Brain microvascular endothelial cell (primary cell): Measurements from ENCODE around the gene ACCSL.

Source experiments
- DNase-seq: peaks from one replicate; pipeline ENCODE4 v3.0.0-alpha.2; 2020
- H3K27ac ChIP-seq: fragments of 250-450 bp; sonication (Bioruptor Pico); 2 replicates; pipeline ENCODE4 v1.5.1; 2020; ENCODE audit warnings: mild to moderate bottlenecking, moderate library complexity
- H3K27me3 ChIP-seq: fragments of 250-450 bp; sonication (Bioruptor Pico); replicated peaks from 2 replicates; pipeline ENCODE4 v1.5.1; 2020; ENCODE audit warnings: mild to moderate bottlenecking
- H3K36me3 ChIP-seq: fragments of 250-450 bp; sonication (Bioruptor Pico); replicated peaks from 2 replicates; pipeline ENCODE4 v1.5.1; 2020; ENCODE audit warnings: mild to moderate bottlenecking
- H3K4me3 ChIP-seq: 2 replicates; pipeline ENCODE4 v1.5.1; 2011; ENCODE audit warnings: low read depth, mild to moderate bottlenecking, control low read depth, low read length, moderate library complexity
- CTCF ChIP-seq: IDR thresholded peaks from 2 replicates; pipeline ENCODE4 v1.5.1; 2011; ENCODE audit warnings: low read depth, mild to moderate bottlenecking, moderate library complexity, low read length, control low read depth, inconsistent platforms; ENCODE audit errors: missing control alignments
- in situ Hi-C: cut with HindIII; loops from 2 replicates; pipeline ENCODE4 v1.10.0; 2017; ENCODE audit warnings: low sequenced_read_pairs, low pct_ligation_motif_present

The ACCSL gene

GRCh38 chr11:44047931-44048431 lies at the start of gene ACCSL:
TSS of gene ACCSL (plus strand) at chr11:44047981. CDS start at chr11:44048037, 56 bp downstream.
- Histone ChIP-seq H3K27me3 (no peaks in the 10 kb centered on the region), H3K27ac (no peak within 1 kb of the TSS), H3K36me3 (no peaks in the 10 kb centered on the region), H3K4me3 (no peak within 1 kb of the TSS)
- no peak for TF ChIP-seq CTCF
- in situ Hi-C loops = loop anchor here (25.0 kb wide), 1 partner anchor 136 kb away; no protein-coding TSS in a partner anchor
- no peak for DNase-seq

- no peak overlapping the region for H3K27ac ChIP-seq
- H3K4me3 ChIP-seq = no peak overlapping the region
- in situ Hi-C loops = no loop called here
- no peak for TF ChIP-seq CTCF
- no peaks in the 10 kb centered on the region for H3K36me3 ChIP-seq
- no peak for DNase-seq
- no peaks in the 10 kb centered on the region for H3K27me3 ChIP-seq
Observed at GRCh38 chr11:43998308-43998707, 49.5 kb upstream of the ACCSL start.

GRCh38 chr11:44000731-44001130 lies 47.0 kb upstream of the ACCSL start:
- Histone ChIP-seq H3K27me3 (no peaks in the 10 kb centered on the region), H3K27ac (no peak overlapping the region), H3K36me3 (no peaks in the 10 kb centered on the region), H3K4me3 (no peak overlapping the region)
- TF ChIP-seq CTCF = no peak
- no peak for DNase-seq
- in situ Hi-C loops = no loop called here

GRCh38 chr11:44002191-44003093 lies 45.3 kb upstream of the ACCSL start:
- in situ Hi-C loops = no loop called here
- Histone ChIP-seq H3K27ac (no peak overlapping the region), H3K4me3 (no peak overlapping the region), H3K36me3 (no peaks in the 10 kb centered on the region), H3K27me3 (no peaks in the 10 kb centered on the region)
- no peak for DNase-seq
- TF ChIP-seq CTCF = no peak

- TF ChIP-seq CTCF = no peak
- no peak for DNase-seq
- no peak overlapping the region for H3K27ac ChIP-seq
- H3K36me3 ChIP-seq = no peaks in the 10 kb centered on the region
- in situ Hi-C loops = no loop called here
- H3K4me3 ChIP-seq = no peak overlapping the region
- no peaks in the 10 kb centered on the region for H3K27me3 ChIP-seq
Observed at GRCh38 chr11:44003736-44004451, 43.9 kb upstream of the ACCSL start.
